GM20431 (cell line): ENCODE data around the gene RPL27.
"Not testable (repeated sequence)": the region's sequence is repeated elsewhere in the genome, so short reads cannot be mapped to it uniquely, and the experiment has no call there.

Experiments used
- in situ Hi-C: fragments of 300-500 bp; cut with MseI, MboI; formaldehyde crosslinking; loops from one replicate; pipeline ENCODE4 v1.15.0; 2020; ENCODE audit warnings: low sequenced_read_pairs; ENCODE audit not compliant: unreplicated experiment

The RPL27 gene

DNA sequence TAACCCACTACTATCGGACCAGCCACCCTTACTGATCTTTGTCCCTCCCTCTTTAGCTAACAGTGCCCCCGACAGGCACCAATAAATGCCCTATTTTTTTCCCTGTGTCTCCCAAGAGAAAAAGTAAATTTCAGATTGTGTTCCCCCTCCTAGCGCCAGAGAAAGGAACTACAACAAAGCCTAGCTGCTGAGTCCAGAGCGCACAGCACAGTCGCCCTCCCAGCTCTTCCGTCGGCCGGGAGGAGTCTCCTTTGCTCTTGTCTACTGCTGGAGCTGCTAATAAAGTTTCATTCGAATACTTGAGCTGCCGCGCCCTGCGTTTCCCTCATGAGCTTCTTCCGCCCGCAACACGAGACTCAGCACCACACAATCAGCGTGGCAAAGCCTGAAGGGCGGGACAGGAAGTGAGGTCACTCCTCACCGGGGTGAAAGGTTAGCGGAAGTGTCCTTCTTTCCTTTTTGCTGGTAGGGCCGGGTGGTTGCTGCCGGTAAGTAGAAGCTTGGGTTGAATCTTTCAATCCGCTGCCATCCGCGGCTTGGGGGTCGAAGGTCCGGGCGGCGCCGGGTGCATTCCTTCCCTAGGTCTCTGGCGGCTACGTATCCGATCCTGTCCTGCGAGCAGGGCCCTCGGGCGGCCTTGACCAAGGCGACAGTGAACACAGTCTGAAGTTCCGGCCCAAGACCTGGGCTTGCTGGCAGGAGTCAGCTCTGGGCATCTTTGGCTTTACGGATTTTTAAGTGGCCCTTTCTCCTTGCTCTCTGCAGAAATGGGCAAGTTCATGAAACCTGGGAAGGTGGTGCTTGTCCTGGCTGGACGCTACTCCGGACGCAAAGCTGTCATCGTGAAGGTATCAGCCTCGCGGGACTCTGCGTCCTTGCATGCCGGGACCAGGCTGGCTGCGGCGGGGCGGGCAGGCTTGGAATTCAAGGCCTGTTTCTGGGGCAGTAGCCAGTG lies at the start of gene RPL27:
TSS of gene RPL27 (plus strand) at position 436 of the 955 bp plus-strand sequence. CDS start at position 768, 332 bp downstream.
- in situ Hi-C loops: no loop called here

DNA sequence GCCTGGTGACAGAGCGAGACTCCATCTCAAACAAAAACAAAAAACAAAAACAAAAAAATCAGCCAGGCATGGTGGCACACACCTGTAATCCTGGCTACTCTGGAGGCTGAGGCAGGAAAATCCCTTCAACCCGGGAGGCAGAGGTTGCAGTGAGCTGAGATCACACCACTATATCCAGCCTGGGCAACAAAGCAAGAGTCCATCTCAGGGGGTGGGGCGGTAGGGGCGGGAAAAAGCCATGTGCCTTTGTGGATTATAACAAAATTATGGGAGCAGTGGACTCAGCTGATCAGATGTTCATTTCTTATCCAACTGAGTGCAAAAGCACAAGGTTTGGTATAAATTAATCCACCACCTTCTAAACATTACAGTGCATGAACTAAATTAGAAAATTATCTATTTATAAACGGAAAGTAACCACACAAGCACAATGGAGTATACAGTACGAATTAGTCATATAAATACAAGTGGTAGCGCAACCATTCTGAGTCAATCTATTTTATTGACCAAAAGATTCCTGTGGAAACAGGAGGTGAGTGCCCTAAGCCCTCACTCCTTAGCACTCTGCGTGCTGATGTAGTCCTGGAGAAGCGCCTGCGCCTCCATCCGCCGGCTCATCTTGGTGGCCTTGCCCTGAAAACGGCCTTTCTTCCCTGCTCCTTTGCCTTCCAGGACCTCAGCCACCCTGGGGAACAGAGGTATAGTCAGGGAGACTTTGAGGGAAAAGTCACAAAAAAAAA lies 48.0 kb upstream of the RPL27 start:
- in situ Hi-C loops: no loop called here

DNA sequence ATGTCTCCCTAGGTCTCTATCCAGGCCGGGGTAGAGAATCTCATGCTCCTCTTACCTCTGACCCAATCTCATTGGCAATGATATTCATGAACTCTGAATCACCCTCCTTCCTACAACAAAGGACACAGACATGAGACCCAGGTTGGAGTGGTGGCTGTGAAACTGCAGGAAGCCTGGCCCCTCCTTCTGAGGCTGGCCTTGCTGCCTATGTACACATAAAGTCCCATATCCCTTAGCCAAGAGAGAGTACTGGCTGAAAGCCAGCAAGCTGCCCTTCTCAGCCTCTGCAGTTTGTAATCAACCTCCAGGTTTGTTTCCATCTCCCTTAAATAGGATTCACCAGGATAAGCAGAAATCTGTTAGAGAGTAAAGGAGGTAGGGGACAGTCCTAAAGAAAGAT lies 44.5 kb upstream of the RPL27 start:
- in situ Hi-C loops: no loop called here

DNA sequence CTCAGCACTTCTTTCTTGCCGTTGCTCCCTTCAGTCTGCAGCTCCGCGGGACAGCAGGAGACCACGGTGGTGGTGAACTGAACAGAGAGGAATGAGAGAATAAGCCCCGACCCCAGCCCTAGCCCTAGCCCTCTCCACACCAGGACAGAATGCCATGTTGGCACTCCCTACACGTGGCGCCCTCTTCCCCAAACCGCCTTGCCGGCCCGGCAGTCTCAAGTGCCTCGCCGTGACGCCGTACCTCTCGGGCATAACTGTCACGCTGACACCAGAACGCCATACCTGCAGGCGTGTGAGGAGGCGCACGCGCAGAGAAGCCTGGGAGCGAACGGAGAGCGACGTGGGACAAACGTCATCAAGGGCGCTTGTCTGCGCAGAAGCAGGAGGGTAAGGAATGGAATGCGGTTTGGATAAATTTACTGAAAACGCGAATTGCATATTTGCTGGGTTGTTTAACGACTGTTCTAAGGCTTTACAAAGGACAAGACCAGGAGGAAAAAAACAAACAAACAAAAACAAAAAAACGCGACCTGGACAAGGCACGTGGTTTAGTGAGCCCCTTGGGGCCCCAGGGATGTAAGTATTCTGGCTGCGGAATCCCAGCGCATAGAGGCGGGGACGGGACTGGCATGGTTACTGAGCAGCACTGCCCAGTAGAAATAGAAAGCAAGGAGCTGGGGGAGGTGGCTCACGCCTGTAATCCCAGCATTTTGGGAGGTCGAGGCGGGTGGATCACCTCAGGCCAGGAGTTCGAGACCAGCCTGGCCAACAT lies 33.9 kb upstream of the RPL27 start, which contains the start of gene AARSD1:
TSS of gene AARSD1 (minus strand) at position 294 of the 772 bp plus-strand sequence. CDS start at position 280, 14 bp downstream.
- in situ Hi-C loops: no loop called here

DNA sequence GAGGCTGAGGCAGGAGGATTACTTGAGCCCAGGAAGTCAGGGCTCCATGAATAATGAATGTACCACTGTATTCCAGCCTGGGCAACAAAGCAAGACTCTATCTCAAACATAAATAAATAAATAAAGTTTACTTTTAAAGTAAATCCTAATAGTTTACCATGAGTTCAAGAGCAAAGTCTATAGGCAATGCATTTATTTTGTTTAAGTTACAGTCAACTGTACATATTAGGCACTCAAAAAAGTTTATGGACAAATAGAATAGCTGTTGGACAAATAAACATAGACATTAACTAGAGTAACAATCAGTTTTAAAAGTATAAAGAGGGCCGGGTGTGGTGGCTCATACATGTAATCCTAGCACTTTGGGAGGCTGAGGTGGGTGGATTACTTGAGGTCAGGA lies 30.3 kb upstream of the RPL27 start:
- in situ Hi-C loops: no loop called here

DNA sequence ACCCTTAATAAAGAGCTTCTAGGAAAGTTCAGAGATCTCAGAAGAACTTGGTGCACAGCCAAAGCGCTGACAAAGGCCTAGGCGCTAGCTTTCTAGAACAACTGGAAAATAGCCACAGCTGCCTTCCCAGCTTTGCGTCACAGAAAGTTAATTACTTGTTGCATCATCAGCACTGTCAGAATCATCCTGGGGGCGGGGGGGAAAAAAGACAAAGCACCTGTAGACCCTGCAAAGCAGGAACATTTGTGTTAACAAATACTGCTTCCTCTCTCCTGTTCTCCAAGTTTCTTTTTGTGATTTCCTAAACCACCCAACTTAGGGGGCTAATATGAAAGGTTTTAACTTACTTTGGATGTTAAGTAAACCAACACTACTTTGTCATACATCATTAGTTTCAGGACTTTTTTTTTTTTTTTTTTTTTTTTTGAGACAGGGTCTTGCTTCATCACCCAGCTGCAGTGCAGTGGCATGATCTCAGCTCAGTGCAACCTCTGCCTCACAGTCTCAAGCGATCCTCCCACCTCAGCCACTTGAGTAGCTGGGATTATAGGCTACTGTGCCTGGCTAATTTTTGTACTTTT lies 29.1 kb upstream of the RPL27 start:
- in situ Hi-C loops: no loop called here

DNA sequence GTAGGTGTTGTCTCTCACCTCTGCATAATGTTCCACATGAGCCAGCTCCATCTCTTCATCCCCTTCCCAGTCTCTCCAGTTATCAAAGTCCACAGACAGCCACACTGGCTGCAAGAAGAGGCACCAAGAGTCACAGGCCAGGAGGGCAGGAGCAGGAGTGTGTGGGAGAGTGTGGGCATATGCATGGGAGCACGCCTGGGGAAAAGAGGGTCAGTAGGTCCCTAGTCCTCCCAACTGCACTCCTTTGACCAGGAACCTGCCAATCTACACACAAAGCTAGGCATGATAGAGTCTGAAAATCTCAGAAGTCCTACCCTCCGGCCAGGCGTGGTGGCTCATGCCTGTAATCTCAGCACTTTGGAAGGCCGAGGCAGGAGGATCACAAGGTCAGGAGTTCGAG lies 26.6 kb upstream of the RPL27 start:
- in situ Hi-C loops: no loop called here

DNA sequence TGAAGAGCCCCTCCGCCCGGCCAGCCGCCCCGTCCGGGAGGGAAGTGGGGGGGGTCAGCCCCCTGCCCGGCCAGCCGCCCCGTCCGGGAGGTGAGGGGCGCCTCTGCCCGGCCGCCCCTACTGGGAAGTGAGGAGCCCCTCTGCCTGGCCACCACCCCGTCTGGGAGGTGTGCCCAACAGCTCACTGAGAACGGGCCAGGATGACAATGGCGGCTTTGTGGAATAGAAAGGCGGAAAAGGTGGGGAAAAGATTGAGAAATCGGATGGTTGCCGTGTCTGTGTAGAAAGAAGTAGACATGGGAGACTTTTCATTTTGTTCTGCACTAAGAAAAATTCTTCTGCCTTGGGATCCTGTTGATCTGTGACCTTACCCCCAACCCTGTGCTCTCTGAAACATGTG lies 24.9 kb upstream of the RPL27 start:
- in situ Hi-C loops: not testable (repeated sequence)

DNA sequence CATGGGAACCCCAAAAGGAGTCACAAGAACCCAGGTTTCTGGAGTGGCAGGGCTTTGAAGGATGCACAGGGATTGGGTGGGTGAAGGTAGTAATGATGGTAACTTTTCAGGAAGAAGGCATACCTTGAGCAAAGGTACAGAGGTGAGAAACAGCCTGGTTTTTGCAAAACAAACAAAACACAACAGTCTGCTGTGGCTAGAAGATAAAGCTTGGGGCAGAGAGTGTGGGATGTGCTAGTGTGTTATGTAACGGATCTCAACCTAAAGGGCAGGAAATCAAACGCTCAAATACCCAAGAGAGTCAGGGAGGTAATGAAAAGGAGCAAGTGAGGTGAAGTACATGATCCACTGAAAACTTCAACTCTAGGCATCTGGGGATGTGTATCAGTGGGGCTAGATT lies 23.0 kb upstream of the RPL27 start:
- in situ Hi-C loops: no loop called here

DNA sequence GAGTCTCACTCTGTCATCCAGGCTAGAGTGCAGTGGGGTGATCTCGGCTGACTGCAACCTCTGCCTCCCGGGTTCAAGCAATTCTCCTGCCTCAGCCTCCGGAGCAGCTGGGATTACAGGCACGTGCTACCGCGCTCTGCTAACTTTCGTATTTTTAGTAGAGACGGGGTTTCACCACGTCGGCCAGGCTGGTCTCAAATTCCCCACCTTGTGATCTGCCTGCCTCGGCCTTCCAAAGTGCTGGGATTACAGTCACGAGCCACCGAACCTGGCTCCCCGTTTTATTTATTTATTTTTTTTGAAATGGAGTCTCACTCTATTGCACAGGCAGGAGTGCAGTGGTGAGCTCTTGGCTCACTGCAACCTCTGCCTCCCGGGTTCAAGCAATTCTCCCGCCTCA lies 22.5 kb upstream of the RPL27 start:
- in situ Hi-C loops: not testable (repeated sequence)

DNA sequence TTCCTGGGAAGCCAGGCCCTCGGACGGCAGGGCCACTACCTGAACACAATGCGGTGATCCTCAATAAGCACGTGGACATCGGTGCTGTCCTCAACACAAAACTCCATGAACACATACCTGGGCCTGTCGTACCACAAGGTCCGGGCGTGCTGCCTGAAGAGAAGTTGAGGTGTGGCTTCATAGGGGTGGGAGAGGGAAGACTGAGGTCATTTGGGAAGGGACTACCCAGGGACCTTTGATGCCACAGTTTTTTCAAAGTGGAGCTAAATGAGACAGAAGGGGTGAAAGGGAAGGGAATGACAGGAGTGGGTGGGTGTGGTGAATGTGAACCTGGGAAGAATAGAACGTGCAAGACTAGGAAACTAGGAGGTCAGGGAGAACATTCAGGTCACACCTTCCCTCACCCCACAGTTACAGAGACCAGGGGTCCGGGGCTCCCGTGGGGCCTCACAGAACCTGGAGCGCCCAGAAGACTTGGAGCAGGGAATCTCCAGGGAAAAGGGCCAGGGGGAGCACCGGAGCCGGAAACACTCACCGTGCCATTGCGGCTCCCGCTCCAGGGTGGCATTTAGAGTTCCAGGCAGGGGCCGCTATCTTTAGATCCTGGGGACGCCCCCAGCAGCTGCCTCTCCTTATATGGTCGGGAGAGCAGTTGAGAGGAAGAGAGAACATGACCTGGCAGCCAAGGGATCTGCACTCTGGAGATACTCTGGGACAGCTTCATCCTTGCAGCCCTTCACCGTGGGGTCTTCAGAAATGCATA lies 18.5 kb upstream of the RPL27 start, which contains the start of gene PTGES3L:
TSS of gene PTGES3L (minus strand) at position 570 of the 763 bp plus-strand sequence. CDS start at position 543, 27 bp downstream.
- in situ Hi-C loops: no loop called here

DNA sequence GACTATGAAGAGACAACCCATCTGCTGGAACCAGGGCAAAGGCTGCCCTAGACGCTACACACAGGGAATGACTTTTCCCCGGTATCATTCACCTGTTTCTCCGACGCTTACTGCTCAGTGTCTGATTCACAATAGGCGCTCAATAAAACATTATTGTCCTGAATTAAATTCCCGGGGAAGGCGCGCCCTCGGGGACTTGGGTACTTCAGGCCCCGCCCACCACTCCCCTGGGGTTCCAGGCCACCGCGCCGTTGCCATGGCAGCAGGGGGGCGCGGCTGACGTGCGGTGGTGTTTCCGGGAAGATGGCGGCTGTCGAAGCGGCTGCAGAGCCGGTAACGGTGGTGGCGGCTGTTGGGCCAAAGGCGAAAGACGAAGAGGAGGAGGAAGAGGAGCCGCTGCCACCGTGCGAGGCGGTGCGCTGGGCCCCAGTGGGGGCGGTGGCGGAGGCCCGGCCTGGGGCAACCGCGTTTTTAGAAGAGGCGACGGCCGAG lies 17.9 kb upstream of the RPL27 start, which contains the start of gene RUNDC1:
TSS of gene RUNDC1 (plus strand) at position 292 of the 492 bp plus-strand sequence. CDS start at position 304, 12 bp downstream.
- in situ Hi-C loops: no loop called here

DNA sequence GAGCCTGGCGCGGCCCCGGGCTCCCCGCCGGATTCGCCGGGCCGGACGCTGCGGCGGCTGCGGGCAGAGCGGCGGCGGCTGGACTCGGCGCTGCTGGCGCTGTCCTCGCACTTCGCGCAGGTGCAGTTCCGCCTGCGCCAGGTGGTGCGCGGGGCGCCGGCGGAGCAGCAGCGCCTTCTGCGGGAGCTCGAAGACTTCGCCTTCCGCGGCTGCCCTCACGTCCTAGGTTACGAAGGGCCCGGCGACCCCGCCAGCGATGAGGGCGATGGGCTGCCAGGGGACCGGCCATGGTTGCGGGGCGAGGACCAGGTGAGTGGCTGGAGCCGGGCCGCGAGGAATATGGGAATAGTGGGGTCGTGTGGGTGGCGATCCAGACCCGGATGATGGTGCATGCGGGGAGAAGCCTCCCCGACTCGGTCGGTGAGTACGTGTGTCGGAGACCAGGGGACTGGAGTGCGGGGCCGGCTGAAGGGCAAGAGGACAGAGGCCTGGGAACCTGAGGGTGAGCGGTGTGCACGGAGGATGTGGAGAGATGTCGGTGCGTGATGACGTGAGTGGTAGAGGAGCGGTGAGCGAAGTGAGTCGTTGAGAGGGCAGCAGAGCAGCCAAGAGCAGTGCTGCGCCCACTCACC lies 17.3 kb upstream of the RPL27 start:
- in situ Hi-C loops: no loop called here

DNA sequence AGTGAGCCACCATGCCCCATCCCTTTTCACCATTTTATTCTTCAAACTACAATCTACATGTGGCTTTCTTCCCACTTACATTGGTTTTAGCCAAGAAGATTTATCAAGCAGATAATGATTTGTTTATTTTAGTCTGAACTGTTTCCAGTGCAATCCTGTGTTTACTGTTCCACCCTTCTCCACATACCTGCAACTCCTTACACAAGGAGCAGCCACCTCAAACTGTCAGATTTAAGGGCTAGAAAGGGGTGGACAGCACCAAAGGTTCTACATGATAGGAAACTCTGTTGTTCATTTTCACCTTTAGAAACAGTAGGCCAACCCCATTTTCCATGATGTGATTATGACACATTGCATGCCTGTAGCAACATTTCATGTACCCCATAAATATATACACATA lies 16.0 kb upstream of the RPL27 start:
- in situ Hi-C loops: no loop called here

DNA sequence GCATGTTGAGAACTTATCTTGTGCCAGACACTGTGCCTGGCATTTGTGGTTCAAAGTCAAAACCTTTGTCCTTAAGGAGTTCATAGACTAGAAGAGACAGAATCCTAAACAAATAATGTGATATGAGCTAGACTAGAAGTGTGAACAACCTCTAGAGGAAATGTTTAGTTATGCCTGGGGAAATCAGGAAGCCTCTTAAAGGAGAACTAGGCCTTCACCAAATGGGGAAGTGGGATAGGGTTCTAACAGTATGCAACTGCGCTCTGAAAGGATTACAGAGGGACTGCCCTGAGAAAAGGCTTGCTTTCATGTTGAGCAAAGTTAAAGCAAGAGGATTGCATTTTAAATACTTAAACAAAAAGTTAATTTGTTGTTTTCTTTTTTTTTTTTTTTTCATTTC lies 13.0 kb upstream of the RPL27 start:
- in situ Hi-C loops: no loop called here

DNA sequence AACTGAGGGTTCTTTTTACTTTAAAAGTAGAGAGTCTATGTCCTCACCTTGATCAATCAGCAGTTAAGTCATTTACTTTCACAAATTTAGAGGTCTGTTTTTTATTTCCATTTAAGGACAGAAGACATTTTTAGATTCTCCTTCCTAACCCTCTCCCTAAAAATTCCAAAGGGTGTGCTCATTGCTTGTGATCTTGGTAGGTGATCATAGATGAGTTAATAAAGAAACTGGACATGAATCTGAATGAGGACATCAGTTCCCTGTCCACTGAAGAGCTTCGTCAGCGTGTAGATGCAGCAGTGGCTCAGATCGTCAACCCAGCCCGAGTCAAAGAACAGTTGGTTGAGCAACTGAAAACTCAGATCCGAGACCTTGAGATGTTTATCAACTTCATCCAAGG lies 9.1 kb upstream of the RPL27 start:
- in situ Hi-C loops: no loop called here

DNA sequence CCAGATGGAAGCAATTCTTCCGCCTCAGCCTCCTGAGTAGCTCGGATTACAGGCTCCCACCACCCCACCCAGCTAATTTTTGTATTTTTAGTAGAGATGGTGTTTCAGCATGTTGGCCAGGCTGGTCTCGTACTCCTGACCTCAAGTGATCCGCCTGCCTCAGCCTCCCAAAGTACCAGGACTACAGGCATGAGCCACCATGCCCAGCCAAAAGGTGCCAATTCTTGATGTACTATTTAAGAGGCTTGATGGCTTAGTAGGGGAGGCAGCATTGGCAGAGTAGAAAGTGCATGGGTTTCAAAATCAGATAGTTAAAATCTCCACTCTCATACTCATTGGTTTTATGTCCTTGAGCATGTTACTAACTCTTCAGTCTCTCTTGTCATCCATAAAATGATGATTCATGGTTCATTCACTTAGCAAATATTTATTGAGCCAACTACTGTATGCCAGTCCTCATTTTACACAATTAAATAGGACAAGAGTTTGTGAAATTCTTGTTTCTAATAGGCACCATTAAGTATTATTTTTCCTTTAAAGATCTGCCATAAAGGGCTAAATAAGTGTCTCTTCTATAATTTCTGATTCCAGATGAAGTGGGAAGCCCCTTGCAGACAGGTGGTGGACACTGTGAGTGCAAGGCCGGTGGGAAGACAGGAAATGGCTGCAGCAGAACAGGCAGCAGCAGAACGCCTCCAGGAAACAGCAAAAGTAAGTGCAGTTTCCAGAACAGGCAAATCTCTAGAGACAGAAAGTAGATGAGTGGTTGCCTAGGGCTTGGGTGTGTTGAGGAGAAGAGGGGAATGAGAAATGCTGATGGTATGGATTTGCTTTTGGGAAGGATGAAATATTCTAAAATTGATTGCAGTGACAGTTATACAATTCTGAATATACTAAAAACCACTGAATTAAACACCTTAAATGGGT lies 8.2 kb upstream of the RPL27 start:
- in situ Hi-C loops: no loop called here
